ENCODE results near the gene BCLAF3.

BCLAF3 gene

DNA sequence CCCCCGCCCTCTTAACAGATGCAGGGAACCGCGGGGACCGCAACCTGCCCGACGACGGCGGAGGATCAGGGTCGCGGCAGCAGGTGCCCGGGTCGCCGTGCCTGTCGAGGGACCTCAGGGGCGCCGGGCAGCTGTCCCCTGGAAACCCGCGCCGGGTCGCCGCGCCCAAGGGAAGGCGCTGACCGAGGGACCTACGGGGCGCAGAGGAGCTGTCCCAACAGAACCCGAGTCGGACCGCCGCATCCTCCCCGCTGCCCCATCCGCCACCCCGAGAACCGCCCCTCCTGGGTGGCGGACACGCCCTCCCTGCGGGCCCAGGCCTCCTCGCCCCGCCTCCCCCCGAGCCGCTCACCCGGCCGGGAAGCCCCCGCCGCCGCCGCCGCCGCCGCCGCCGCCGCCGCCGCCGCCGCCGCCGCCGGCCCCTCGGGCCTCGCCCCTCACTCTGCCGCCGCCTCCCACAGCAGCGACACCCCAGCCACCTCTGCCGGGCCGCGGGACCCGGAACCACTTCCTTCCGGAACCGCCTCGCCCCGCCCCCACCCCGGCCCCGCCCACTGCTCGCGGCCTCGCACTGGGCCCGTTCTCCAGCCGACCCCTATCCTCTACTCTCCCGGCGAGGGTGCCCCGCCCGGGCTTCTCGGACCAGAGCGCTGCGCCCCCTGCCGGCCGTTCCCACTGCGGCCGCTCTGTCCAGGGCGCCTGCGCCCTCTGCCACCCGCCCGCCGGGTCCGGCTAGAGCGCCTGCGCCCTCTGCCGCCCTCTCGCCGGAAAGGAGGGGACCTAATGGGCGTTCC, at the start of gene BCLAF3:
Gene BCLAF3 (minus strand): TSS at position 506 of the 794 bp plus-strand sequence. CDS start 20,797 bp downstream, outside the sequence.
- DNase-seq = peak; percentile 86

DNA sequence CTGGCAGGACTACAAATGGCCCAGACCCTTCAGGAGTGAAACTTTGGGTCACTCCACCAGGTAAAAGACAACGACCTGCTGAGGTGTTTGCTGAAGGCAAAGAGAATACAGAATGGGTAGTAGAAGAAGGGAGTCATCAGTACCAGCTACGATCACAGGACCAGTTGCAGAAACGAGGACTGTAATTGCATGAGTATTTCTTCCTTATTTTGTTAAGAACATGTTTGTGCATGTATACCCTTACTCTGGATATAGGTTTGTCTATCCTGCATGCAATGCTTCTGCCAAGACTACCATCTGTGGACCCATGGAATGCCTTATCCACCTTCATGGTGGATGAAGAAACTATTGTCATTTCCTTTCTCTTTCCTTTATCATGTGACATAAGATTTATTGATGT, 48.1 kb upstream of the BCLAF3 start:
- DNase-seq = no peak

DNA sequence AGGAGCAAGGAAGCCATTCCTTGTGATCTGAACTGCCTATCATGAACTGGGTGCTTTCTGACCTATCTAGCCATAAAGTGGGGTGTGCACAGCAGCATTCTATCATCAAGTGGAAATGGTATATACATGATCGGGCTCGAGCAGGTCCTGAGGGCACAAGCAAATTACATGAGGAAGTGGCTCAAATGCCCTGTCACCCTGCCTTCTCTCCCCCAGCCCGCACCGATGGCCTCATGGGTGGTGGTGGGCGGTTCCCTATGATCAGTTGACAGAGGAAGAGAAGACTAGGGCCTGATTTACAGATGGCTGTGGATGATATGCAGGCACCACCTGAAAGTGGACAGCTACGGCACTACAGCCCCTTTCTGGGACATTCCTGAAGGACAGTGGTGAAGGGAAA, 46.3 kb upstream of the BCLAF3 start:
- DNase-seq = no peak

DNA sequence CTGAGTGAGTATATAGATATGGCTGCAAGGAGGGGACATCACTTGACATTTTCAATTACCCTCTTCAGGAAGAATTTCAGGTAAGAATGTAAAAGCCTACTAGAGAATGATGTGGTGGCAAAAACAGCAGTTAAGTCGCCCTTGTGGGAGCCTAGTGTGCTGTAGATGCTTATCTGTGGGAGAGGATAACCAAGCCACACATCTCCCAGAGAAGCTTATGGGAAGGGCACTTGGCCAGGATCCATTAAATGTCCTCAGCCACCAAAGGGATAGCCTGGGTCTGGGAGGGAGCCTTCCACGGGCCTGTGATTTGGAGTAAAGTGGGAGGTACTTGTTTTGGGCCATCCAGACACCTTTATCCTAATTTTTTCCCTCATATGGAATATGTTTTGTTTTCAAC, 41.3 kb upstream of the BCLAF3 start:
- DNase-seq = no peak

DNA sequence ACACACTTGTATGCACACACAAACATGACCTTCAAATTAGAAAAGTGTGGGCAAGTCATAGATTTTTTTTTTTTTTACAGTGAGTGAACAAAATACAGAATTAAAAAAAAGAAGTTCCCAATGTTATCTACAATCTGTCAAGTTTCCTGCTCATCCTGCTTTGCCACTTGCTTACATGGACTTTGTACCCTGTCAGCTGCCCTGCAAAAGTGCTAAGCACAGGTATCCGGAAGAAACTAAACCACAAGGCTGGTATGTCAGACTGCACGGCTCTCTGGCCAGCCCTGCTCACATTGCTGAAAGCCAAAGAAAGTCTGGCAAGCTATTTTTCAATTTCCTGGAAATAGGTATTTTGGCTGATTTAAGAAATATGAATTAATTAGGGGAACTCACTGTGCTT, 38.9 kb upstream of the BCLAF3 start:
- no peak for DNase-seq

DNA sequence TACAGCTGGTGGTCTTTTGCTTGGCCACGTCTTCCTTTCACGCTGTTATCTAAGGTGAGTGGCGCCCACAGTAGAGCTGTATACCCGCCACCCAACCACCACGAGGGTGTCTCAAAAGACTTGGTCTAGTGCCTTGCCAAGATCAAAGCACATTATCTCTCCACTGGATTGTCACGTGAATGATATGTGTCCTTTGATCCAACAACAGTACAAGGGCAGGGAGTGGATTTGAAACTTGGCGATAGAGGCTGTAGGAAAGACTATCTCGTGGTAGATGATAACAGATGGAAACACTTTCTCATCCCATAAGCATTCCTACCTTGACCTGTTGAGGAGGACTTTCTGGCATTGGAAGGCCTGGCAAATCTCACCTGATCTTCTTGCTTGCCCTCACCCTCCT, 37.7 kb upstream of the BCLAF3 start:
- DNase-seq = no peak

DNA sequence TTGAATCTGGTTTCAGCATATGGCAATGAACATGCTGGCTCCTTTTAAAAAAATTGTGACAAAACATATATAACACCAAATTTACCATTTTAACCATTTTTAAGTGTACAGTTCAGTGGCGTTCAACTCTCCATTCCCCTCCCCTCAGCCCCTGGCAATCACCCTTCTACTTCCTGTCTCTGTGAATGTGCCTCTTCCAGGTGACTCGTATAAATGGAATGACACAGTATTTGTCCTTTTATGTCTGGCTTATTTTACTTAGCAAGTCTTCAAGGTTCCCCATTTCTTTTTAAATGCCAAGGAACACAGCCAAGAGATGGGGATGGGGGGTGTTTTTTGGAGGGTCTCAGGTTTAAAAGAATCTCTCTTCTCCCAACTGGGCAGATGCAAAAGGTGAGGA, 35.4 kb upstream of the BCLAF3 start:
- DNase-seq = no peak

DNA sequence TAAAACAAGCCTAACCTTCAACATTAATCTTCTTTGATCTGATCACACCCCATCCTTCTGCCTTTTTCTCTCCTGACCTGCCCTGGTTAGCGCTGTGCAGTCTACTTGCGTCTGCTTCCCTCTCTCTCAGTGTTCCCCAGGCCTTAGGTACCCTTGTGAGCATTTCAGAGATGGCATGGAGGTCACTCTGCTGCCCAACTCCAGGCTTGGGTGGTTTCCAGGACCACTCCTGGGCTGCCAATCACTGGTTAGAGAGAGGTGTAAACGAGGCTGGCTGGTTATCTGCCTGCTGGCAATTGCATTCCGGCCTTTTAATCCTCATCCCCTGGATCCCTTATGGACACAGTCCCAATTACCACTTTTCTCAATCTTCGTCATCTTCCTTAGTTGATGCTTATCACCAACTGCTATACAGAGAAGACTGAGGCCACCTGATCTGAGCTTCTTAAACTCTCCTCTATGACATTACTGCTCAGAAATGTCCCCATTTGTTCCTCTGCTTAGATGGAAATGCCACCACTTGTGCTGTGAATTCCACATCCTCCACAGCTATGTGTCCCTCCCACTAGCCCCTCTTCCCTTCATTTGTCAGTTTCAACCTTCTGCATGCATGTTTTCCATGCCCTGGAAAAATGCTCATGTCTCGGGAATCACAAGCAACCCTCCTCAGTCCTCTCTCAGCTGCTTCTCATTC, 29.0 kb upstream of the BCLAF3 start:
- no peak for DNase-seq

DNA sequence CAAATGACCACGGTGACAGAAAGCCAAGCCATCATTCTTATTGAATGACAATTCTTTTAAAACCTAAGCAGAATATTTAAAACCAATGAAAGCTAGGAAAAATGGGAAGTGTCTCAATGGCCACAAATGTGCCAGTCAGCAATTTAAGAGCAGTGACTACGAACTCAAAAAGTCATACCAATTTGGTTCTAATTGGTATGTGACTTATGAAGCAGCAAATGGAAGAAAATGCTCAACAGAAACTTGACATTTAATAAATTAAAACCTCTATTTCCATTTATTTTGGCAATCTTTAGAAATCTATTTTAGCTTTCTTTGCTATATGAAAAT, 25.7 kb upstream of the BCLAF3 start:
- no peak for DNase-seq

DNA sequence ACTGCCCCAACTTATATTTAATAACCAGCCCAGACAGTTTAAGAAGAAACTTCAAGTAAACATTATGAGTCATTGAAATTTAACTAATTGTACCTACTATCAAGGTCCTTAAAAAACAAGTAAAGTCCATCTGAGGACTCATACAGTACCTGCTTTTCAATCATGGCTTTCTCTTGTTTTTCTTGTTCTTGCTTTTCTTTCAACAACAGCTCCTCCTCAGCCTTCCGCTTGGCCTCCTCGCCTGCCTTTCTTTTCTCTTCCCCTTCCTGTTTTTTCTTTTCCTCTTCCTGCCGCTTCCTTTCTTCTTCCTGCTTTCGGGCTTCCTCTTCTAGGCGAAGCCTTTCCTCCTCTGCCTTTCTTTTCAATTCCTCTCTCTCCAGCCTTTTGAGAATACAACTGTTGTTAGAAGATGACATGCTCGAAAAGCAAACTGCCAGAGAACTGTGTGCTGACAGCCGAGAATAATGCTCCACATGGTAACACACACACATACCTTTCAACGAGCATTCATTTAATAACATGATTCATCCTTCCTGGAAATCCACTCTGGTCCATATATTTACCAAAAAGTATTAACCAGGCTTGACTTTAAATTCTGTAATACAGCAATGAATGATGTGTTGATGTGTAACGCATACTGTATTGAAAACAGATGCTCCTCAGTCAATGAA, 25.2 kb upstream of the BCLAF3 start:
- DNase-seq = no peak

DNA sequence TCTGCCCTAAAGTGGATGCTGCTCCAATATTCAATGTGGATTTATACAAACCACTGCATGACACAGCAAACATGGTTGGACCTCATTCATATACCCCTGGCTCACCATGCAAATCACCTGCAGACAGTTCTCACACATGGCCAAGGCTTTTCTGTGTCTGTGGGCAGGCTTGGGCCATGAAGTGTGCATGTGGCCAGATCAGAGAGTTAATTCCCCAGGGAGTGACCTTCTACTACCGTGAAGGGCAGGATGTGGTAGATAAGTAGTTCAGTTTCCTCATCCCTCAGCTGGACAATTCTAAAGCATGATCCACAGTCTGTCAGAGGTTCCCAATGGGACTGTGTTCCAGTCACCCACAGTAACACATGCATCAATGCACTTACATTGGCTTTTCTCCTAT, 24.6 kb upstream of the BCLAF3 start:
- no peak for DNase-seq

DNA sequence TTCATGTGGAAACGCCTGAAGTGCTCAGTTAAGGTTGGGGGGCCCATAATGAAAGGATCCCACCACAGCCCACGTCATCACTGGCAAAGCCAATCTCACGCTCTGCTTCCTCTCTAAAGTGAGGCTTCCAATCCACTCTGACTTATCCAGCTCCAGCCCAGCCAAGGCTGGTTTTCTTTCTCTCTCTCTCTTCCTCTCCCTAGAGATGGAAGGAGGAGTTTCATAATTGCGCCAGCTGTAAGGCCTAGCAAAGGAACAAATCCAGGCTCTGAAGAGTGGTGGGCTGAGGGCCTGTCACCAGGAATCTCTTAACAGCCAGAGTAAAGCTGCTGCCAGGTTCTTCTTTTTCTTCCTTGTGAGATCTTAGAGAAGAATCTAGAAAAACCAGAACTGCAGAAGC, 20.7 kb upstream of the BCLAF3 start:
- no peak for DNase-seq

DNA sequence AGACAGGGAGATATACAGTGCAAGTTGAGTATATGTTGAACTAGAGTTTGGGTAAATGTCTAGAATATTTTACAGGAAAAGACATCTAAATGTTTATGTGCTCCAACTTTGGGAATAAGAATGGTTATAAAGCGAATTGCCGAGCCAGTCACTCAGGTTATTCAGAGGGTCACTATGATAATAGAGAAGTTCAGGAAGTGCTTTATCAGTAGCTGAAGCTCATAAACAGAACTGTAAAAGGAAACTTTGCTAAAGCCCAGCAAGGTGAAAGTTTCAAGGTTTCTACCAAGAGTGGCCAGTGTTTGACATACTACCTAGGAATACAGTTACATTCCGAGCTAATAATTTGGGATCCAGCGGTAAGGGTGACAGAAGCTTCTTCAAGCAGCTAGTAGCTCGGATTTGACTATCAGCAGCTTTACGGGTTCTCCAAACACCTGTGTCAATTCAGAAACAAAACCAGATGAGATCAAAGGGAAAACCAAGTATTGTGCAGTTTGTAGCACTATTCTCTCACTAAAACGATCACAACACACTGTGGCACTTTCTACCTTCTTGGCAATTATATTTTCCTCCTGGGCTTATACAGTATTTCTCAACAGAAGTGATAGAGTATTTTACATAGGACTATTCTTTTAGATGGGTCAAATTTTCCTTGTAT, 17.2 kb upstream of the BCLAF3 start:
- DNase-seq = no peak

DNA sequence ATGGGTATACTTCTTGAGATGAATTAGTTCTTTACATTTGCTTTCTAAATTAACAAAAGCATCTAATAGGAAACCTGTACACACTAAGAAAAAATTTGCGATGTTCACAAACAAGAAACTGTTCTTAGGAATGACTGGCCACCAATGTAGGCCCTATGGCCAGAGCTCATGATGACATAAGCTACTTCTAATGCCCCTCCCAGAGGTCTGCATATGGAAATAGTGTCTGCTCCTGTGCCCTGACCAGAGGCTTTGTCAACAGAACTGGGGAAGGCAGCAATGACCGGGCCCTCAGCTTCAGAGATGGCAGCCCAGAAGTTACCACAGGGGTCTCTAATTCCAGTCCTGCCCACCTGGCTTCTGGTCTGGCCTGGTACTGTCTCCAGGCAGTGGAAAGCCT, 15.0 kb upstream of the BCLAF3 start:
- no peak for DNase-seq

DNA sequence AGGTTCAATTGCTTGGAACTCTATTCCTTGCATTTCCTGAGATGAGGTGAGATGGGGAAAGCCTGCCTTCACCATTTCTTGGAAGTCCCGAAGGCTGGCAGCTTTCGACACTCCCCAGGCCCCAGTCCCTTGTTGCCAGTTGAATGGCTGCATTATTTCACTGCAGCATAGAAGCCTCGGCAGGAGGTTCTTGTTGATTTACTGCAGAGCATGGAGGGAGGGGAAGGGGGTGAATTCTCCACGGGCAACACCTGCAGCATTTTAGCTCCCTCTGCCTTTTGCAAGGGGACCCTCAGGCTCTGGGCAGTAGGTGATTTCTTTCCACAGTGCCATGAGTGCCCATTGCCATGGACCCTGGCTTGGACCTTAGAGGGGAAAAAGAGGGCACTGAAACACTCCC, 10.7 kb upstream of the BCLAF3 start:
- no peak for DNase-seq

DNA sequence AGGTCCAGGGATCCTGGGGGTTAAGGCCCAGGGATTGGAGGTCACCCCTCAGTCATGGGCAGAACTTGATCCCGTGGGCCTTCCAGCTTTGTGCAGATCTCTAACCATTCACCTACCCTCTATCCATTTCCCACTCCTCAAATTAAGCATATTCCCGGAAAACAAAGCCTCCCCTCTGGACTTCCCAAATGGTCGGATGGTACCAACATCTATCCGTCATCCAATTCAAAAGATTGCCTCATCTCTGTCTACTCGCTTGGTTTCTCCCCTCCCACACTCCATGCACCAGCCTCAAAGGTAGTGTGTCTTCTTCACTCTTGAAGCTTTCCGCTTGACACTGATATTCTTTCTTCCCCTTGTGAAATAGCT, 473 bp upstream of the BCLAF3 start:
- no peak for DNase-seq

DNA sequence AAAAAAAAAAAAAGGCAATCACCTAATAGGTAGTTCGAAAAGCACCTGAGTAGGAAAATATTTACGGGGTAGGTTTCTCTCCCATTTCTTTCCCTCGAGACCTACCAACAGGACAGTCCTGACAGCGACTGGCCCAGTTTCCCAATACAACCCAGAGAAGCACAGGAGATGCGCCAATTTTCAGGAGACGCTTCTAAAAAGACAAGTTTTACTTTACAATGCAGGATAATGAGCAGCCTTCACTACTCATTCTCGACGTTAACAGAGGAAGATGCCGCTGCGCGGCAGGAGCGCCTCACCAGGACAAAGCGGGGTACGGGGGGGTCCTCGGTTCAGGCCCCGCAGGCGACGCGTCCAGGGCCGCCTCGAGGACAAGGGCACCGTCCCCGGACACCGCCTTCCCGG, 708 bp downstream of the BCLAF3 start:
- DNase-seq = no peak

DNA sequence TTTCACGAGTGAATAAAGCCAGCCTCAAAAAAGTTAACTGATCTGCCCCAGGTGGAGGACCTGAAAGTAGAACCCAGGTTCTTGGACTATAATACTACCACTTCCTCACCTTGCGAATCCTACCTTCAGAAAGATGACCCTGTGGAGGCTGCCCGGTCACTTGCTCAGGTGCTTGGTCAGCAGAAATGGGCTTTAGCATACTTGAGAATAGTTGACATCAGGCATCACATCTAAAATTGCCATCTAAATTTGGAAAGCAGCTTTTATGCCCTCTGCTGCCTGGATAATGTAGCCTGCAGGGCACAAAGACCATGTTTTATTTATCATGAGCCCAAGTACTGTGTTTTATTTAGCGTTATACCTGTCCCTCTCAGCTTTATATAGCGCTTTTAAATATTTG, 3.0 kb downstream of the BCLAF3 start:
- no peak for DNase-seq

DNA sequence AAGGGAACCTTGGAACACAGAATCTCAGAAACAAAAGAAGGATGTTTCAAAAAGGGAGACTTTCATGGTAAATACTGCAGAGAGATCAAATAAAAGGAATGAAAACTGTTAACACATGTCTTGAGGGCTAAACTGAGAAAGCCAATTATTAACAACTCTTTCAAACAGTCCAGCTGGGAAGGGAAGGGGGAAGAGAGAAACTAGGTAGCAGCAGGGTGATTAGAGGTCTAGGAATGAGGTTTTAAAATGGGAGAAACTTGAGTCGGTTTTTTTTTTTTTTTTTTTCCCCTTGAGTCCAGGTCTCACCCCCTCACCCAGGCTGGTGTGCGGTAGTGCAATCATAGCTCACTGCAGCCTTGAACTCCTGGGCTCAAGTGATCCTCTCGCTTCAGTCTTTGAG, 4.3 kb downstream of the BCLAF3 start:
- DNase-seq = no peak

DNA sequence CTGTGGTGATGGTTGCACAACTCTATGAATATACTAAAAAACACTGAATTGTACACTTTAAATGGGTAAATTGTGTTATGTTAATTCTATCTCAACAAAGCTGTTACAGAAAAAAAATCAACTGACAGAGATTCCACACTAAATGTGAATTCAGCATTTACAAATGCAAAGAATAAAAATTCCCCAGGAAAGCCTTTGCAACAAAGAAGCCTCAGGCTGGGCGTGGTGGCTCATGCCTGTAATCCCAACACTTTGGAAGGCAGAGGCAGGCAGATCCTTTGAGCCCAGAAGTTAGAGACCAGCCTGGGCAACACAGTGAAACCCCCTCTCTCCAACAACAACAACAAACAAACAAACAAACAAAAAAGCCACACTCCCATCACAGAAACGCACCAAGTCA, 8.9 kb downstream of the BCLAF3 start:
- DNase-seq = no peak

DNA sequence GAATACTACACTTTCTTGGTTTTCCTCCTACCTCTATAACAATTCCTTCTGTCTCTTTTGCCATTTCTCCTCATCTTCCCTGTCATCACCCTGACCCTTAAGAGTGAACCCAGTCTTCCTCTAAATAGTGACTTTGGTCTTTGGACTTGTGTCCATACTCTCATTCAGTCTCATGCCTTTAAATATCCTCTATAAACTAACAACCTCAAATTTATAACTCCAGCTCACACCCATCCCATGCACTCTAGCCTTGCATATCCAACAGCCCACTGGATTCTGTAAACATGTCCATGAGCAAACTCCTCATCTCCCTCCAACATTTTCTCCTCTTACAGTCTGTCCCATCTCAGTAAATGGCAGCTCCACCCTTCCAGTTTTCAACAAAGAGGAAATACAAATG, 15.0 kb downstream of the BCLAF3 start:
- DNase-seq = no peak

DNA sequence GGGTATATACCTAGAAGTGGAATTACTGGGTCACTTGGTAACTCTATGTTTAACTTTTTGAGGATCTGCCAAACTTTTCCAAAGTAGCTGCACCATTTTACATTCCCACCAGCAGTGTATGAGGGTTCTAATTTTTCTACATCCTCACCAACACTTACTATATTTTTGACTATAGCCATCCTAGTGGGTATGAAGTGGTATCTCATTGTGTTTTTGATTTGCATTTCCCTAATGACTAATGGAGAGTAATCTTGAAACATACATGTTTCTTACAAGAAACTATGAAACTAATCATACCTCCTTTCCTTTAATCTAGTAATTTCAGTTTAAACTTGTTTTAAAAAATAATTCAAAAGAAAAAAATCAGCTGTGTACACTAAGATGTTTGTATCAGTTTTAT, 17.9 kb downstream of the BCLAF3 start:
- no peak for DNase-seq

DNA sequence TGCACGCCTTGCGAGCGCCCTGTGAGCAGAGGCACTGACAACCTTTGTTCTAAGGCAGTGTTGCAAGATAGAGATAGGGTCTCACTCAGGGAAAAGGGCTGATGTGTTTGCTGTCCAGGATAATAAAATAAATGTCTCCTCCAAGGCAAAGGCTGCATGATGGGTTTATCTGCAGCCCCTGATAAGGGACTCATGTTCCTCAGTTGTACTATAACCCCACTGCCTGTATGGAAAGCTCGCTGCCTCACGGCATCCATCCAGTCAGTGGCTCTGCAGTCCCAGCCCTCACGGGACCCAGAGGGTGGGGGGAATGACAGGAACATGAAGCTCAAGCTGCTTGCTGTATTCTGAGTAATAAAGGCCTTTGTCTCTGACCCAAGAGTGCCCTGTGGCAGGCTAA, 22.6 kb downstream of the BCLAF3 start:
- no peak for DNase-seq

DNA sequence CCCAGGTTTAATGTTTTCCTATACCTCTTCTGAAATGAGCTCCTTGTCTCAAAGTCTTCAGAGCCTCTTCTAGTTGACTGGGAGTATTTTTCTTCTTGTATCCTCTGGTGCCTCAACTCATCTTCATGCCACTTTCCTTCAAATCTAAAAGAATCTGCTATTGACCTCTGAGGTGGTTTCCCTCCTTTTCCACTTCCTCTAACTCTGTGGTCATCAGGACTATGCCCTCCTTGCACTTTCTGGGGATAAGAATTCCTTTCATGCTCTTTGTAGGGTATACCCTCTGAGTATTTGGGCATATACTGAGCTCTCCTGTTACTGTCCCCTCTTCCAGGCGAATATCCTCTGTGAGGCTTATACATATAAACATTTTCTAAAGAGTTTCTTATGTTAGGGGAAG, 24.8 kb downstream of the BCLAF3 start:
- no peak for DNase-seq
